Activated CD4-positive, alpha-beta T cell treated with anti-CD3 and anti-CD28 coated beads, Interleukin-2, Interleukin-4, amounts not matched to agents 100 ng/mL and 50 ng/mL, durations not matched to agents 16 hours and 8 hours (primary cell): ENCODE data around the gene MYO1D.
"Not testable (repeated sequence)": the region's sequence is repeated elsewhere in the genome, so short reads cannot be mapped to it uniquely, and the experiment has no call there.

Experiments used
- DNase-seq: peaks from one replicate; pipeline ENCODE4 v3.0.0-alpha.2; 2020; ENCODE audit warnings: low spot score

The MYO1D gene

GRCh38 chr17:32727681-32728080 lies 149.2 kb downstream of the MYO1D start:
- no peak for DNase-seq

GRCh38 chr17:32725697-32726096 lies 151.2 kb downstream of the MYO1D start:
- no peak for DNase-seq

- no peak for DNase-seq
Observed at GRCh38 chr17:32723310-32723955, 153.5 kb downstream of the MYO1D start.

- no peak for DNase-seq
Observed at GRCh38 chr17:32722733-32723132, 154.2 kb downstream of the MYO1D start.

- no peak for DNase-seq
Observed at GRCh38 chr17:32720671-32721070, 156.3 kb downstream of the MYO1D start.

GRCh38 chr17:32719689-32720088 lies 157.2 kb downstream of the MYO1D start:
- no peak for DNase-seq

GRCh38 chr17:32714922-32715321 lies 162.0 kb downstream of the MYO1D start:
- not testable (repeated sequence) for DNase-seq

GRCh38 chr17:32714206-32714605 lies 162.7 kb downstream of the MYO1D start:
- DNase-seq: not testable (repeated sequence)

- no peak for DNase-seq
Observed at GRCh38 chr17:32713081-32713480, 163.8 kb downstream of the MYO1D start.

- DNase-seq: no peak
Observed at GRCh38 chr17:32709562-32709961, 167.4 kb downstream of the MYO1D start.

- no peak for DNase-seq
Observed at GRCh38 chr17:32701871-32702270, 175.1 kb downstream of the MYO1D start.

GRCh38 chr17:32699247-32699646 lies 177.7 kb downstream of the MYO1D start:
- no peak for DNase-seq

GRCh38 chr17:32697728-32698625 lies 178.9 kb downstream of the MYO1D start:
- DNase-seq: no peak

- no peak for DNase-seq
Observed at GRCh38 chr17:32696426-32696825, 180.5 kb downstream of the MYO1D start.

GRCh38 chr17:32695864-32696263 lies 181.1 kb downstream of the MYO1D start:
- no peak for DNase-seq

GRCh38 chr17:32693194-32693897 lies 183.6 kb downstream of the MYO1D start:
- no peak for DNase-seq

GRCh38 chr17:32692179-32692578 lies 184.7 kb downstream of the MYO1D start:
- no peak for DNase-seq

GRCh38 chr17:32689348-32689747 lies 187.6 kb downstream of the MYO1D start:
- no peak for DNase-seq

- DNase-seq: no peak
Observed at GRCh38 chr17:32688221-32688620, 188.7 kb downstream of the MYO1D start.

- no peak for DNase-seq
Observed at GRCh38 chr17:32684087-32684958, 192.6 kb downstream of the MYO1D start.

GRCh38 chr17:32673964-32674363 lies 203.0 kb downstream of the MYO1D start:
- DNase-seq: no peak

- no peak for DNase-seq
Observed at GRCh38 chr17:32672711-32673110, 204.2 kb downstream of the MYO1D start.
